ENCODE data around the gene GARIN5A. TPM values are rescaled to one million over a fixed set of nuclear protein-coding genes. Genes with fewer than 3 reads are reported as not detected.

Gene GARIN5A
- total RNA-seq, 4 donors from 2014 or later = 1.1 TPM; not detected in 3

DNA sequence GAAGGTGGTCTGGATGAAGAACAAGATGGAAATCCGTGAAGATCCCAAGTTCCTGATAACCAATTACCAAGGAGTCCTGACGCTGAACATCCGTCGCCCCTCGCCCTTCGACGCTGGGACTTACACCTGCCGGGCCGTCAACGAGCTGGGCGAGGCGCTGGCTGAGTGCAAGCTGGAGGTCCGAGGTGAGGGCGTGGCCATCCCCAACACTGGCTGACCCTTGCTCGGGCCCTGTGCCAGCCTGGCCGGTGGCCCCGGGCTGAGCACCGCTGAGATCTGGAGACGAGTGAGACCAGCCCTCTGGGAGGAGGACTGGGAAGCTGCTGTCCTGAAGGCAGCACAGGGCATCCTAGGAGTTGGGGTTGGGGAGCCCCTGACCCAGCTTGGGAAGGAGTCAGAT is 12.3 kb downstream of the GARIN5A start:
- ATAC-seq (ENCODE audit: low FRiP score) = no peak
- TF ChIP-seq, protein P1, sequence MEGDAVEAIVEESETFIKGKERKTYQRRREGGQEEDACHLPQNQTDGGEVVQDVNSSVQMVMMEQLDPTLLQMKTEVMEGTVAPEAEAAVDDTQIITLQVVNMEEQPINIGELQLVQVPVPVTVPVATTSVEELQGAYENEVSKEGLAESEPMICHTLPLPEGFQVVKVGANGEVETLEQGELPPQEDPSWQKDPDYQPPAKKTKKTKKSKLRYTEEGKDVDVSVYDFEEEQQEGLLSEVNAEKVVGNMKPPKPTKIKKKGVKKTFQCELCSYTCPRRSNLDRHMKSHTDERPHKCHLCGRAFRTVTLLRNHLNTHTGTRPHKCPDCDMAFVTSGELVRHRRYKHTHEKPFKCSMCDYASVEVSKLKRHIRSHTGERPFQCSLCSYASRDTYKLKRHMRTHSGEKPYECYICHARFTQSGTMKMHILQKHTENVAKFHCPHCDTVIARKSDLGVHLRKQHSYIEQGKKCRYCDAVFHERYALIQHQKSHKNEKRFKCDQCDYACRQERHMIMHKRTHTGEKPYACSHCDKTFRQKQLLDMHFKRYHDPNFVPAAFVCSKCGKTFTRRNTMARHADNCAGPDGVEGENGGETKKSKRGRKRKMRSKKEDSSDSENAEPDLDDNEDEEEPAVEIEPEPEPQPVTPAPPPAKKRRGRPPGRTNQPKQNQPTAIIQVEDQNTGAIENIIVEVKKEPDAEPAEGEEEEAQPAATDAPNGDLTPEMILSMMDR (IDR thresholded peaks at IDR 0.05) = no peak
- DNase-seq (ENCODE audit: low spot score) = no peak

DNA sequence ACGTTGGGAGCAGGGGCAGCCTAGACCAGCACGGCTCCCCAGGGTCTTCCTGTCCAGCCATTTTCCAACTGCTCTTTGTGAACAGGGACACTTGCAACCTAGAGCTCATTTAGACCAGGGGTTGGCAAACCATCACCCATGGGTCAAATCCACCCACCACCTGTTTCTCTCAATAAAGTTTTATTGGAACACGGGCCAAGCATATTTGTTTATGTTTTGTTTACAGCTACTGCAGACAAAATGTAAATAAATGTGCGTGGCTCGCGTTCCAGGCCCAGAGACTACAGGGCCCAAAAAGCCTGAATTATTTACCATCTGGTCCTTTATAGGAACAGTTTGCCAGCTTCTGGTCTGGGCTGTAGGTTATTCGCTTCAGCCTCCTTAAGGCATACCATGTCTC is 13.7 kb downstream of the GARIN5A start:
- TF ChIP-seq, protein P1 (IDR thresholded peaks at IDR 0.05) = no peak
- no peak for ATAC-seq (ENCODE audit: low FRiP score)

DNA sequence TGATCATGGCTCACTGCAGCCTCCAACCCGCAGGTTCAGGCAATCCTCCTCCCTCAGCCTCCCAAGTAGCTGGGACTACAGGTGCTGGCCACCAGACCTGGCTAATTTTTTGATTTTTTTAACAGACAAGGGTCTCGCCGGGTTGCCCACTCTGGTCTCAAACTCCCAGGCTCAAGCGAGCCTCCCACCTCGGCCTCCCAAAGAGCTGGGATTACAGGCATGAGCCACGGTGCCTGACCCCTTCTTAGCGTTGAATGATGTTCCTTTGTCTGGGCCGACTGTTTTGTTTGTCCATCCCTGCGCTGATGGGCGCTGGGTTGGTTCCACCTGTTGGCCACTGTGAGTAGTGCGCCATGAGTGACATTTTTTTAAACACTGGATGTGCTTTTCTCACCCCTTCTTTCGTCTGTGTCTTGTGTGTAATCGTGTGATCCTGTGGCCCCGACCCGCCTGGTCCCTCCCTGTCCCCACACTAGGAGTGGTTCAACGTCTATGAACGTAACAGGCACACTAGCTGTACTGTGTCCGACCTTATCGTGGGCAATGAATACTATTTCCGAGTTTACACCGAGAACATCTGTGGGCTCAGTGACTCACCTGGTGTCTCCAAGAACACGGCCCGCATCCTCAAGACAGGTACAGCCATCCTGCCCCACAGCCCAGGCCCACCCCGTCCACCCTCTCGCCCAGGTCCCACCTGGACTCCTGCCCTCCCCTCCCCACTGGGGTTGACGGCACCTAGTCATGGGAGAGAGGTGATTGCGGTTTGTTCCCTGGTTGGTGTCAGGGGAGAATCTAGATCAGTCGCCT is 15.4 kb downstream of the GARIN5A start:
- DNase-seq (ENCODE audit: low spot score) = no peak
- ATAC-seq (ENCODE audit: low FRiP score) = peak; percentile 33
- TF ChIP-seq, protein P1 (IDR thresholded peaks at IDR 0.05) = peak in 2 of 3 donors; percentile 36 to 46

More for the DNA sequence above, 13.7 kb downstream of the GARIN5A start:
- DNase-seq (ENCODE audit: low spot score) = no peak

DNA sequence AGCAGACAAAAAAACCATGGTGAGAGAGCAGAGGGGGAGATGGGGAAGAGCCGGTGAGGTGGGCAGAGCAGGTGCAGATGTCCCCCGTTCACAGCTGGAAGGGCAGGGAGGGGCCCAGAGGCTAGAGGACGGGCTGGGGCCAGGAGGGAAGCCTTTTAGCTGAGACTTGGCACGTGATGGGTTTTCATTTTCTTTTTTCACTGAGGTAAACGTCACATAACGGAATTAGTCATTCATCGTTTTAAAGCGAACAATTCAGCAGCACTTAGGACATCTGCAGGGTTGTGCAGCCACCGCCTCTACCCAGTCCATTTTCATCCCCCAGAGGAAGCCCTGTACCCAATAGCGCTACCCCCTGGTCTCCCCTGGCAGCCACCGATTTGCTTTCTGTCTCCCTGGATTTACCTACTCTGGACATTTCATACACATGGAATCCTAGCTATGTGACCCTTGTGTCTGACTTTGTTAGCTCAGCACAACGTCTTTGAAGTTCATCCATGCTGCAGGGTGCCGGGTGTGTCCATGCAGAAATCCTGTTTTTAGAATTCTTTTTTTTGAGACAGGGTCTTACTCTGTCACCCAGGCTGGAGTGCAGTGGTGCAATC is 16.4 kb downstream of the GARIN5A start:
- TF ChIP-seq, protein P1 (IDR thresholded peaks at IDR 0.05) = no peak
- ATAC-seq (ENCODE audit: low FRiP score) (no peak), DNase-seq (ENCODE audit: low spot score) (no peak)

DNA sequence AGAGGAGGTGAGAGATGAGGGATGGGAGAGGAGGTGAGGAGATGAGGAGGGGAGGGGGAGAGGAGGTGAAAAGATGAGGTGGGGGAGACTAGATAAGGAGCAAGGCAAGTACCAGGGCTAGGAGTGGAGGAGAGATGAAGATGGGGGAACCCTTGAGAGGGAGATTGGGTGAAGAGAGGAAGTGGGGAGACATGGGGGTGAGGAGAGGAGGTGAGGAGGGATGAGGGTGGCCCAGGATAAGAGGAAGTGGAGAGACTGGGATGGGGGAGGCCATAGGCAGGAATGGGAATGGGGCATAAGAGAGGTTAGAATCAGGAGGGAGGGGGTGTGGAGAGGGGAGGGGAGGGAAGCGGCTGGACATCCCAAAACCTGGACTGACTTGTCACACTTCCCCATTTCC is 17.0 kb downstream of the GARIN5A start:
- ATAC-seq (ENCODE audit: low FRiP score) = no peak
- DNase-seq (ENCODE audit: low spot score) = no peak
- TF ChIP-seq, protein P1 (IDR thresholded peaks at IDR 0.05) = no peak

DNA sequence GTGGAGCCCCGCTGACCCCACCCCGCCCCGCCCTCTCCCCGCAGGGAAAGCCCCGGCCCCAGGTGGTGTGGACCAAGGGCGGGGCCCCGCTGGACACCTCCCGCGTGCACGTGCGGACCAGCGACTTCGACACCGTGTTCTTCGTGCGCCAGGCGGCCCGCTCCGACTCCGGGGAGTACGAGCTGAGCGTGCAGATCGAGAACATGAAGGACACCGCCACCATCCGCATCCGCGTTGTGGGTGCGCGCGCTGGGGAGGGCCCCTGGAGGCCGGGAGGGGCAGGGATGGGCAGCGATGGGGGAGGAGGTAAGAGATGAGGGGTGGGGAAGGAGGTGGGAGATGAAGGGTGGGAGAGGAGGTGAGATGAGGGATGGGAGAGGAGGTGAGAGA is 17.6 kb downstream of the GARIN5A start:
- ATAC-seq (ENCODE audit: low FRiP score) (no peak), DNase-seq (ENCODE audit: low spot score) (no peak)
- TF ChIP-seq, protein P1 (IDR thresholded peaks at IDR 0.05) = no peak
